ENCODE results near the gene MTMR11. TPM values are rescaled to one million over a fixed set of nuclear protein-coding genes. Genes with fewer than 3 reads are reported as not detected.

Gene MTMR11
- total and polyA plus RNA-seq, 9 of the 15 experiments (the other 6 are each of a cell fraction or from before 2014, with no cell fraction given): 0.09 to 1.6 (median 0.51) TPM

GRCh38 chr1:149885339-149886120, 51.1 kb downstream of the MTMR11 start (continued):
- 0 out of 2 replicates have a peak, but pooled peaks have one; percentile 1 for TF ChIP-seq ZNF395 (CRISPR knock-in tag; IDR thresholded peaks at IDR 0.05)
- no peak for TF ChIP-seq ZNF146 (CRISPR knock-in tag; IDR thresholded peaks at IDR 0.05; ENCODE audit: unreplicated experiment)
- no peak for TF ChIP-seq RFX1 (IDR thresholded peaks at IDR 0.05)
- TF ChIP-seq C11orf30 (IDR thresholded peaks at IDR 0.05; ENCODE audit: low read depth): no peak
- no peak for TF ChIP-seq ZBTB2 (IDR thresholded peaks at IDR 0.05)
- peak; percentile 20; the same call in 1 of the 2 replicates for TF ChIP-seq CXXC5 (CRISPR knock-in tag; IDR thresholded peaks at IDR 0.05)
- TF ChIP-seq ZNF79 (CRISPR knock-in tag; IDR thresholded peaks at IDR 0.05; ENCODE audit: low read depth): no peak
- no peak for TF ChIP-seq MGA (IDR thresholded peaks at IDR 0.05)
- peak; percentile 61 for TF ChIP-seq TCF3 (CRISPR knock-in tag; IDR thresholded peaks at IDR 0.05)
- TF ChIP-seq ZFX (CRISPR knock-in tag; IDR thresholded peaks at IDR 0.05): peak; percentile 21; the same call in 1 of the 2 replicates
- TF ChIP-seq SLC30A9 (CRISPR knock-in tag; IDR thresholded peaks at IDR 0.05): no peak
- TF ChIP-seq MAFK (IDR thresholded peaks at IDR 0.05; ENCODE audit: low read length): no peak
- TF ChIP-seq NRF1 (conservative IDR thresholded peaks at IDR 0.05 in 1 of 2, IDR thresholded peaks at IDR 0.05 in 1 of 2): peak; percentile 50 to 52; a peak in 3 of 4 replicates
- no peak for TF ChIP-seq KLF10 (CRISPR knock-in tag; IDR thresholded peaks at IDR 0.05)

Data from K562 (cell line).